Heart left ventricle (tissue), 13 donors: ENCODE data around the gene LAMB4.

ENCODE experiments used
- CTCF ChIP-seq, 12 donors: fragments of 200-600 bp; sonication (generic) in 4 of 12; IDR thresholded peaks; one replicate each; pipeline versions ENCODE4 v1.5.0 to v1.8.0; 2018 to 2022; ENCODE audit warnings: antibody characterized with exemption in 12 of 12, mild to moderate bottlenecking in 5 of 12
- POLR2A ChIP-seq, 2 donors: fragments of 450-650 bp; IDR thresholded peaks; one replicate each; pipeline ENCODE4 v1.6.1; 2017; ENCODE audit warnings: antibody characterized with exemption in 2 of 2, mild to moderate bottlenecking in 2 of 2, moderate library complexity in 2 of 2
- donor health status: ischemic (EF 13 %, LVEDD 7.1; RV severe dilation, severe dysfunction).
- donor health status: DM: no; HTN: yes; CAD: no.
- donor health status: DM: no; HTN: no; CAD: no.
- donor health status: ischemic (EF 25% LVEDD 6.9; RV normal size, moderate dysfunction).
- donor health status: ischemic (EF 25% LVEDD 5.7; RV mildly dilated, moderate dysfunction).
- donor health status: ischemic (EF 35%, LVEDD 5.7; RV mildly dilated, moderate dysfunction).
- donor health status: nonischemic (EF 11% LVEDD 7.7; RV severe dilation, severe dysfunction).
- donor health status: DM: yes; HTN: yes; CAD: no.
- donor health status: PGD.
- donor health status: ischemic (EF 29% LVEDD 5.4; RV normal size, mild dysfunction).
- donor health status: nonischemic (EF 23%, LVEDD 6.1; RV moderate dilation, normal function).

GRCh38 chr7:108158776-108159175 lies 28.6 kb upstream of the LAMB4 start:
- TF ChIP-seq POLR2A (IDR thresholded peaks at IDR 0.05), result no peak
- TF ChIP-seq CTCF (IDR thresholded peaks at IDR 0.05), result no peak
